K562 (cell line): Measurements from ENCODE around the gene RBP3.

ENCODE experiments used
- SP1 ChIP-seq: sonication (generic); formaldehyde crosslinking; IDR thresholded peaks from 2 replicates; pipeline ENCODE4 v1.8.1; 2022; ENCODE audit warnings: mild to moderate bottlenecking, missing genetic modification reagents
- THAP12 ChIP-seq: fragments of 250-450 bp; sonication (Bioruptor Pico); IDR thresholded peaks from 2 replicates; pipeline ENCODE4 v1.9.0; 2021; ENCODE audit warnings: mild to moderate bottlenecking, inconsistent platforms

GRCh38 chr10:47383261-47384147 is 35.3 kb downstream of the RBP3 start:
- TF ChIP-seq SP1 (CRISPR knock-in tag) (no peak), THAP12 (CRISPR knock-in tag) (no peak)
